ENCODE data around the gene OSBPL5. TPM values are rescaled to one million over a fixed set of nuclear protein-coding genes. Genes with fewer than 3 reads are reported as not detected.

Gene OSBPL5
- total RNA-seq, 1 donor from 2014 or later, result 92.0 TPM

Other genes starting within 250 kb of the OSBPL5 start
- gene PHLDA2, start 235.9 kb downstream of the OSBPL5 start, total RNA-seq, result not detected
- gene NAP1L4, start 173.0 kb downstream of the OSBPL5 start, total RNA-seq, result 54.5 TPM
- 51.4 TPM for gene CARS1, start 107.9 kb downstream of the OSBPL5 start, total RNA-seq
- not detected for gene MRGPRG, start 53.5 kb upstream of the OSBPL5 start, total RNA-seq
- gene MRGPRE, start 67.1 kb upstream of the OSBPL5 start, total RNA-seq, result not detected
- 1.3 TPM for gene ZNF195, start 213.8 kb upstream of the OSBPL5 start, total RNA-seq